ENCODE data around the gene RARRES1. TPM values are rescaled to one million over a fixed set of nuclear protein-coding genes. Genes with fewer than 3 reads are reported as not detected.

The RARRES1 gene
- total RNA-seq, 1 experiment from 2014 or later, result 1,195 TPM

DNA sequence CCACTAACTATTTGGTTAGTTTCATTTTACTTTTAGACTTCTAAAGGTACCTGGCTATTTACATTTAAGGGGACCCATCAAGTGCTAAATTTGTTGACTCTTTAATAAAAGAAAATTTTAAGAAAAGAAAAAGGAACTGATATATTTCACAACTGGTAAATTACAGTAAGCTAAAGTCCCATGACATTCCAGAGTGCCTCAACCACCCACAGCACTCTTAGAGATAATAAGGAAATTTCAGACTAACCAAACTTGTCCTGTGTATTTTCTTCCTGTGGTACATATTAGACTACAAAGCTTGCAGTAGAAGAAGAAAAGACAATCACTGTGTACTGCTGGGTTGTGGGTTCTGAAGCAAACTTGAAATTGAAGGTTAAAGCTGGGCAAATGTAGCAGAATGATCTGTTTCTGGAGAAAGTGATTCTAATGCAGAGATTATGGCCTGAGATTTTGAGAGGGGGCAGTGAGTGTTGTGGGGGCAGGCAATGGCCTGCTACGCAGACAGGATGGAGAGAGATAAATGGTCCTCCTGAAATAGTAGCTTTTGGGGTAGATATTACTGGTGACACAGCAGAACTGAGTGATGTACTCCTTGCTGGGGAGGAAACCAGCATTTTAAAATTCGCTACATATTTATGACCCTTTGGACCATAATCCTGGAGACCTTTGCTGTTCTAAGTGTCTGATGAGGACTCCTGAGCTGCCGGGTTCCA, 45.1 kb upstream of the RARRES1 start:
- CTCF ChIA-PET, result interaction anchor here (1.1 to 1.3 kb wide), 4 partner anchors 12 to 50 kb away, joined by 3 to 6 read pairs (median 5); no protein-coding TSS in a partner anchor
- intact Hi-C loops (cut with micrococcal nuclease; ENCODE audit: unreplicated experiment), result no loop called here

DNA sequence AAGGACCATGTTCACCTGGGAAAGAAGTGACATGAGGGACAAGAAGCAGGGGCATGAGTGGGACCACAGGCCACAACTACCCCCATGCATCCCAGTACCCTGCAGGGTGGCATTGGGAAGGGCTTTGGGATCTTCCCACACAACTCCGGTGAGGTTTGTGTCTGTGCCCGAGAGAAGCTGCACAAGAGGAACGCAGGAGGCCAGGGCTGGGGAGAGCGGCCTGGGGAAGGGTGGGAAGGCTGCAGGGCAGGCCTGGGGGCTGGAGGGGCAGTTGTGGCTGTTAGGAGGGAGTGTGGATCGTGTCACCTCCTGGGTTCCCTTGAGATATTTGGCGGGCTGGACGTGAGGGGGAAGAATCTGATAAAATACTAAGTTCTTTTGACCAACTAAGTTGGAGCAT, 44.3 kb upstream of the RARRES1 start:
- Mint-ChIP-seq H3K4me3 (ENCODE audit: low read depth, unreplicated experiment) (no peak overlapping the region), H3K27ac (ENCODE audit: unreplicated experiment) (peak overlapping the region; percentile 60), H3K36me3 (ENCODE audit: insufficient read depth, unreplicated experiment) (peaks cover 48% of the 10 kb centered on the region), H3K4me1 (ENCODE audit: low read depth, unreplicated experiment) (peaks cover 52% of the 10 kb centered on the region), H3K9me3 (ENCODE audit: low read depth, unreplicated experiment) (peaks cover 13% of the 10 kb centered on the region), H3K27me3 (ENCODE audit: unreplicated experiment) (no peaks in the 10 kb centered on the region)
- intact Hi-C loops (cut with micrococcal nuclease; ENCODE audit: unreplicated experiment), result no loop called here
- CTCF ChIA-PET, result interaction anchor here (1.2 to 1.3 kb wide), 3 partner anchors 13 to 49 kb away, joined by 3 to 6 read pairs (median 4); no protein-coding TSS in a partner anchor
- BruUV-seq (replicated peaks), result no TSS peak
- TF ChIP-seq, protein P1, sequence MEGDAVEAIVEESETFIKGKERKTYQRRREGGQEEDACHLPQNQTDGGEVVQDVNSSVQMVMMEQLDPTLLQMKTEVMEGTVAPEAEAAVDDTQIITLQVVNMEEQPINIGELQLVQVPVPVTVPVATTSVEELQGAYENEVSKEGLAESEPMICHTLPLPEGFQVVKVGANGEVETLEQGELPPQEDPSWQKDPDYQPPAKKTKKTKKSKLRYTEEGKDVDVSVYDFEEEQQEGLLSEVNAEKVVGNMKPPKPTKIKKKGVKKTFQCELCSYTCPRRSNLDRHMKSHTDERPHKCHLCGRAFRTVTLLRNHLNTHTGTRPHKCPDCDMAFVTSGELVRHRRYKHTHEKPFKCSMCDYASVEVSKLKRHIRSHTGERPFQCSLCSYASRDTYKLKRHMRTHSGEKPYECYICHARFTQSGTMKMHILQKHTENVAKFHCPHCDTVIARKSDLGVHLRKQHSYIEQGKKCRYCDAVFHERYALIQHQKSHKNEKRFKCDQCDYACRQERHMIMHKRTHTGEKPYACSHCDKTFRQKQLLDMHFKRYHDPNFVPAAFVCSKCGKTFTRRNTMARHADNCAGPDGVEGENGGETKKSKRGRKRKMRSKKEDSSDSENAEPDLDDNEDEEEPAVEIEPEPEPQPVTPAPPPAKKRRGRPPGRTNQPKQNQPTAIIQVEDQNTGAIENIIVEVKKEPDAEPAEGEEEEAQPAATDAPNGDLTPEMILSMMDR (IDR thresholded peaks at IDR 0.05; ENCODE audit: unreplicated experiment), result no peak
- no peak for DNase-seq

More for the DNA sequence above, 45.1 kb upstream of the RARRES1 start:
- Mint-ChIP-seq H3K4me3 (ENCODE audit: low read depth, unreplicated experiment) (no peak overlapping the region), H3K9me3 (ENCODE audit: low read depth, unreplicated experiment) (peaks cover 13% of the 10 kb centered on the region), H3K27ac (ENCODE audit: unreplicated experiment) (no peak overlapping the region), H3K27me3 (ENCODE audit: unreplicated experiment) (no peaks in the 10 kb centered on the region), H3K4me1 (ENCODE audit: low read depth, unreplicated experiment) (peaks cover 48% of the 10 kb centered on the region), H3K36me3 (ENCODE audit: insufficient read depth, unreplicated experiment) (peaks cover 40% of the 10 kb centered on the region)
- no peak for DNase-seq
- no TSS peak for BruUV-seq (replicated peaks)
- TF ChIP-seq, protein P1 (IDR thresholded peaks at IDR 0.05; ENCODE audit: unreplicated experiment), result no peak

DNA sequence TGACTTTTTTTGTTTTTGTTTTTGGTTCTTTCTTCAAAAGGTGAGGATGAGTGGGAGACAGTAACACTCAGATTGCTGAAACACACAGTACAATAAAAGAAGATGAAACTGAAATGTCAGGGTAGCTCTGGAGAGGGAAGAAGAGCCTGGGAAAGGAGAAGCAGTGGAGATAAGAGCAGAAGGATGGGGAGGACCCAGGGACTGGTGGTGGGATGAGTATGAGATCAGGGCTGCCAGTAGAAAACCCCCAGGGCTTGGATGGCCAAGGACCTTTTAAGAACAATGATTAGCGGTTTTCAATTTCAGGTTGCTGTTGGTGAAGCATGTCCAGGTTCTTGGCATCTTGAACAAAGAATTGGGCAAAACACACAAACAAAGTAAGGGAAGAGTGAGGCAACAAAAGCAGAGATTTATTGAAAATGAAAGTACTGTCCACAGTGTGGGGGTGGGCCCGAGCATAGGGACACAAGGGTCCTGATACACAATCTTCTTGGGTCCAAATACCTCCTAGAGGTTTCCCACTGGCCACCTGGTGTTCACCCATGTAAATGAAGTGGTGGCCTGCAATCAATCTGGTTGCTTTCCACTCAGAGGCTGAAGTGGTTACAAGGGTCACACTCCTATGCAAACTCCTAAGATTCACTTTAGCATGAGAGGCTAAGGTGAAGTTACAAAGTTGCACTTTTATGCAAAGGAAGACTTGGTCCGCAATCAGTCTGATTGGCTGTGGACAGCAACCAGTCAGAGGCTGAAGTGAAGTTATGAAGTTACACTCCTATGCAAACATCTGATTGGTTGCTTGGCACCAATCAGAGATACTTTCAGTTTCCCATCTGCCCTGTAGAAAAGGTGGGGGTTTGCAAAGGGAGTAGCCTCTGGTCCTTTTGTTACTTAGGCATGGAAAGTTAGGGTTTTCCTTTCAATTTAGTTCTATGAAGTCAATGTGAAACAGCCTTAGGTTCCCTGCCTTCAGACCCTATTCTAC, 43.5 kb upstream of the RARRES1 start:
- DNase-seq, result no peak
- intact Hi-C loops (cut with micrococcal nuclease; ENCODE audit: unreplicated experiment), result no loop called here
- no peaks in the 10 kb centered on the region for H3K27me3 Mint-ChIP-seq (ENCODE audit: unreplicated experiment)
- H3K36me3 Mint-ChIP-seq (ENCODE audit: insufficient read depth, unreplicated experiment), result peaks cover 56% of the 10 kb centered on the region
- CTCF ChIA-PET, result no interaction called here
- peaks cover 10% of the 10 kb centered on the region for H3K9me3 Mint-ChIP-seq (ENCODE audit: low read depth, unreplicated experiment)
- H3K4me1 Mint-ChIP-seq (ENCODE audit: low read depth, unreplicated experiment), result peaks cover 59% of the 10 kb centered on the region
- no TSS peak for BruUV-seq (replicated peaks)
- H3K4me3 Mint-ChIP-seq (ENCODE audit: low read depth, unreplicated experiment), result peak overlapping the region; percentile 5
- H3K27ac Mint-ChIP-seq (ENCODE audit: unreplicated experiment), result peak overlapping the region; percentile 100
- TF ChIP-seq, protein P1 (IDR thresholded peaks at IDR 0.05; ENCODE audit: unreplicated experiment), result no peak

DNA sequence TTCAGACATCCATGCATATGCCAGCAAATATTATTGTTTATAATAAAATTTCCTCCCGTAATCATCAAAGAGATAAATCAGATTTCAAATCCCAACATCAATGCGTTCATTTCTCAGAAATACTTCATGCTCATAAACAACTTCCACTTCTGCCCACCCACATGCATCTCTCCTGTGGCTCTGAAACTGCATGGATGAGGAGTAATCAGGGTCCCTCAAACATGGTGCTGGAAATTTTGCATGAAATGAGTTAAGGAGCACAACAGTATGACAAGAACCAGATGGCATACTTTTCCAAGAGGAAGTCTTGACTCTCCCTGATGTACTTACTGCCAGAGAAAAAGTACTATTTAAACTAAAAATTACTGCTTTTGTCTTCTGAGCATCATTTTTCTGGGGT, 42.7 kb upstream of the RARRES1 start:
- H3K4me1 Mint-ChIP-seq (ENCODE audit: low read depth, unreplicated experiment), result peaks cover 66% of the 10 kb centered on the region
- intact Hi-C loops (cut with micrococcal nuclease; ENCODE audit: unreplicated experiment), result loop anchor here (1.0 kb wide), 2 partner anchors 14 to 48 kb away; no protein-coding TSS in a partner anchor
- DNase-seq, result no peak
- CTCF ChIA-PET, result interaction anchor here (1.4 to 4.2 kb wide), 5 partner anchors 9 to 51 kb away, joined by 4 to 38 read pairs (median 12); no protein-coding TSS in a partner anchor
- no peaks in the 10 kb centered on the region for H3K27me3 Mint-ChIP-seq (ENCODE audit: unreplicated experiment)
- H3K9me3 Mint-ChIP-seq (ENCODE audit: low read depth, unreplicated experiment), result peaks cover 9% of the 10 kb centered on the region
- H3K36me3 Mint-ChIP-seq (ENCODE audit: insufficient read depth, unreplicated experiment), result peaks cover 60% of the 10 kb centered on the region
- TF ChIP-seq, protein P1 (IDR thresholded peaks at IDR 0.05; ENCODE audit: unreplicated experiment), result no peak
- peak overlapping the region; percentile 5 for H3K4me3 Mint-ChIP-seq (ENCODE audit: low read depth, unreplicated experiment)
- H3K27ac Mint-ChIP-seq (ENCODE audit: unreplicated experiment), result peak overlapping the region; percentile 100
- no TSS peak for BruUV-seq (replicated peaks)

Data from Calu3 (cell line).